ENCODE measurements around the gene STPG3.

STPG3 gene

GRCh38 chr9:137297966-137298365 lies 46.9 kb downstream of the STPG3 start:
- TF ChIP-seq SIN3A (IDR thresholded peaks at IDR 0.05; ENCODE audit: borderline replicate concordance, insufficient read depth, low read length) (no peak), TAF1 (IDR thresholded peaks at IDR 0.05; ENCODE audit: borderline replicate concordance, insufficient read depth, low read length) (no peak), FOXP2 (optimal IDR thresholded peaks at IDR 0.05; ENCODE audit: borderline replicate concordance, extremely low read depth, extremely low read length, insufficient read depth) (no peak), POLR2AphosphoS5 (IDR thresholded peaks at IDR 0.05; ENCODE audit: low read depth, low read length) (no peak), REST (IDR thresholded peaks at IDR 0.05; ENCODE audit: insufficient read depth in 1 of 2, low read depth in 2 of 2, low read length in 2 of 2) (no peak)

GRCh38 chr9:137298401-137299202 lies 47.5 kb downstream of the STPG3 start:
- no peak for TF ChIP-seq FOXP2 (optimal IDR thresholded peaks at IDR 0.05; ENCODE audit: borderline replicate concordance, extremely low read depth, extremely low read length, insufficient read depth)
- TF ChIP-seq POLR2AphosphoS5 (IDR thresholded peaks at IDR 0.05; ENCODE audit: low read depth, low read length): peak; percentile 63
- TF ChIP-seq REST (IDR thresholded peaks at IDR 0.05; ENCODE audit: insufficient read depth in 1 of 2, low read depth in 2 of 2, low read length in 2 of 2): no peak

- TF ChIP-seq SIN3A (IDR thresholded peaks at IDR 0.05; ENCODE audit: borderline replicate concordance, insufficient read depth, low read length): no peak
- no peak for TF ChIP-seq FOXP2 (optimal IDR thresholded peaks at IDR 0.05; ENCODE audit: borderline replicate concordance, extremely low read depth, extremely low read length, insufficient read depth)
Observed at GRCh38 chr9:137299203-137299565, 48.1 kb downstream of the STPG3 start.

- TF ChIP-seq POLR2AphosphoS5 (IDR thresholded peaks at IDR 0.05; ENCODE audit: low read depth, low read length) (no peak), TAF1 (IDR thresholded peaks at IDR 0.05; ENCODE audit: borderline replicate concordance, insufficient read depth, low read length) (no peak), REST (IDR thresholded peaks at IDR 0.05; ENCODE audit: insufficient read depth in 1 of 2, low read depth in 2 of 2, low read length in 2 of 2) (no peak), SIN3A (IDR thresholded peaks at IDR 0.05; ENCODE audit: borderline replicate concordance, insufficient read depth, low read length) (no peak), FOXP2 (optimal IDR thresholded peaks at IDR 0.05; ENCODE audit: borderline replicate concordance, extremely low read depth, extremely low read length, insufficient read depth) (no peak)
Observed at GRCh38 chr9:137299938-137300337, 48.9 kb downstream of the STPG3 start.

GRCh38 chr9:137300567-137301080 lies 49.5 kb downstream of the STPG3 start:
- no peak for TF ChIP-seq SIN3A (IDR thresholded peaks at IDR 0.05; ENCODE audit: borderline replicate concordance, insufficient read depth, low read length)
- no peak for TF ChIP-seq POLR2AphosphoS5 (IDR thresholded peaks at IDR 0.05; ENCODE audit: low read depth, low read length)
- no peak for TF ChIP-seq FOXP2 (optimal IDR thresholded peaks at IDR 0.05; ENCODE audit: borderline replicate concordance, extremely low read depth, extremely low read length, insufficient read depth)
- no peak for TF ChIP-seq REST (IDR thresholded peaks at IDR 0.05; ENCODE audit: insufficient read depth in 1 of 2, low read depth in 2 of 2, low read length in 2 of 2)
- no peak for TF ChIP-seq TAF1 (IDR thresholded peaks at IDR 0.05; ENCODE audit: borderline replicate concordance, insufficient read depth, low read length)

Data from PFSK-1 (cell line).